A673 (cell line): ENCODE results near the gene CHID1. TPM values are rescaled to one million over a fixed set of nuclear protein-coding genes. Genes with fewer than 3 reads are reported as not detected.

Experiments used
- BruUV-seq: library from RNA; stranded (reverse); fragments of 400-500 nt; replicated peaks from 2 replicates; lab custom pipeline; 2021; lab: Mats Ljungman, UMichigan
- CTCF ChIA-PET: fragments of 300-600 bp; sonication (Branson Sonifier 250); formaldehyde crosslinking; loops from one replicate; lab custom pipeline; 2022; ENCODE audit warnings: antibody characterized with exemption; lab: Charles Lee
- POLR2A ChIA-PET: fragments of 300-600 bp; sonication (Branson Sonifier 250); formaldehyde crosslinking; loops from one replicate; lab custom pipeline; 2022; ENCODE audit warnings: antibody characterized with exemption; ENCODE audit not compliant: low non-redundant PET; lab: Charles Lee
- DNase-seq: peaks from one replicate; pipeline ENCODE4 v3.0.0-alpha.2; 2015; ENCODE audit warnings: low spot score
- H3K27ac ChIP-seq: fragments of 200-600 bp; sonication (generic); 2 replicates; pipeline ENCODE4 v1.5.1; 2016; ENCODE audit warnings: mixed run types, low read depth, mild to moderate bottlenecking, mixed read lengths, antibody characterized with exemption, low read length; ENCODE audit not compliant: poor library complexity, severe bottlenecking
- H3K27me3 ChIP-seq: fragments of 200-600 bp; sonication (generic); replicated peaks from 2 replicates; pipeline ENCODE4 v1.6.1; 2017; ENCODE audit warnings: mixed run types, low read depth, mild to moderate bottlenecking, mixed read lengths, antibody characterized with exemption, low read length; ENCODE audit not compliant: insufficient read depth, poor library complexity
- H3K36me3 ChIP-seq: fragments of 200-600 bp; sonication (generic); 2 replicates; pipeline ENCODE4 v1.6.1; 2016; ENCODE audit warnings: mixed run types, mild to moderate bottlenecking, mixed read lengths, antibody characterized with exemption, low read length; ENCODE audit not compliant: insufficient read depth, poor library complexity, severe bottlenecking
- H3K4me1 ChIP-seq: fragments of 200-600 bp; sonication (generic); 2 replicates; pipeline ENCODE4 v1.6.1; 2017; ENCODE audit warnings: mixed run types, mild to moderate bottlenecking, mixed read lengths, antibody characterized with exemption, low read length; ENCODE audit not compliant: insufficient read depth, poor library complexity, severe bottlenecking
- H3K4me3 ChIP-seq: fragments of 200-600 bp; sonication (generic); 2 replicates; pipeline ENCODE4 v1.5.1; 2016; ENCODE audit warnings: low read depth, mixed run types, mild to moderate bottlenecking, mixed read lengths, low read length; ENCODE audit not compliant: poor library complexity, severe bottlenecking
- H3K9me3 ChIP-seq: fragments of 200-600 bp; sonication (generic); 2 replicates; pipeline ENCODE4 v1.6.1; 2016; ENCODE audit warnings: mixed run types, low read depth, mild to moderate bottlenecking, mixed read lengths, antibody characterized with exemption, low read length; ENCODE audit not compliant: poor library complexity, severe bottlenecking
- EZH2 ChIP-seq: fragments of 200-600 bp; sonication (generic); IDR thresholded peaks from 2 replicates; pipeline ENCODE4 v1.6.1; 2017; ENCODE audit warnings: borderline replicate concordance, low read depth, mild to moderate bottlenecking, mixed read lengths, antibody characterized with exemption, low read length; ENCODE audit not compliant: poor library complexity, severe bottlenecking
- intact Hi-C: fragments of 100-400 bp; cut with micrococcal nuclease; formaldehyde crosslinking; loops from one replicate; pipeline ENCODE4 v1.10.0; 2022; ENCODE audit not compliant: unreplicated experiment
- total RNA-seq: library from RNA; stranded (reverse); gene quantifications from 2 replicates; pipeline ENCODE4 v1.2.3, GENCODE V29; 2021
- TF ChIP-seq, protein P1 (sequence below): fragments of 300-800, 200-600 bp; sonication (generic); conservative IDR thresholded peaks from 2 replicates; pipeline ENCODE4 v1.5.1; 2017; ENCODE audit warnings: low read depth, mild to moderate bottlenecking, antibody characterized with exemption, low read length, moderate library complexity, mixed read lengths

CHID1 gene
- total RNA-seq, 1 experiment from 2014 or later, result 105 TPM

GRCh38 chr11:880447-880846 lies 30.2 kb downstream of the CHID1 start:
- no peak overlapping the region for H3K4me3 ChIP-seq
- CTCF ChIA-PET, result no interaction called here
- POLR2A ChIA-PET, result no interaction called here
- H3K27ac ChIP-seq, result no peak overlapping the region
- no TSS peak for BruUV-seq
- DNase-seq, result no peak
- no peak for TF ChIP-seq EZH2
- TF ChIP-seq, protein P1, sequence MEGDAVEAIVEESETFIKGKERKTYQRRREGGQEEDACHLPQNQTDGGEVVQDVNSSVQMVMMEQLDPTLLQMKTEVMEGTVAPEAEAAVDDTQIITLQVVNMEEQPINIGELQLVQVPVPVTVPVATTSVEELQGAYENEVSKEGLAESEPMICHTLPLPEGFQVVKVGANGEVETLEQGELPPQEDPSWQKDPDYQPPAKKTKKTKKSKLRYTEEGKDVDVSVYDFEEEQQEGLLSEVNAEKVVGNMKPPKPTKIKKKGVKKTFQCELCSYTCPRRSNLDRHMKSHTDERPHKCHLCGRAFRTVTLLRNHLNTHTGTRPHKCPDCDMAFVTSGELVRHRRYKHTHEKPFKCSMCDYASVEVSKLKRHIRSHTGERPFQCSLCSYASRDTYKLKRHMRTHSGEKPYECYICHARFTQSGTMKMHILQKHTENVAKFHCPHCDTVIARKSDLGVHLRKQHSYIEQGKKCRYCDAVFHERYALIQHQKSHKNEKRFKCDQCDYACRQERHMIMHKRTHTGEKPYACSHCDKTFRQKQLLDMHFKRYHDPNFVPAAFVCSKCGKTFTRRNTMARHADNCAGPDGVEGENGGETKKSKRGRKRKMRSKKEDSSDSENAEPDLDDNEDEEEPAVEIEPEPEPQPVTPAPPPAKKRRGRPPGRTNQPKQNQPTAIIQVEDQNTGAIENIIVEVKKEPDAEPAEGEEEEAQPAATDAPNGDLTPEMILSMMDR, result no peak
- H3K4me1 ChIP-seq, result peaks cover 5% of the 10 kb centered on the region
- intact Hi-C loops, result no loop called here
- H3K36me3 ChIP-seq, result peaks cover 5% of the 10 kb centered on the region
- no peaks in the 10 kb centered on the region for H3K9me3 ChIP-seq
- H3K27me3 ChIP-seq, result no peaks in the 10 kb centered on the region

DNA sequence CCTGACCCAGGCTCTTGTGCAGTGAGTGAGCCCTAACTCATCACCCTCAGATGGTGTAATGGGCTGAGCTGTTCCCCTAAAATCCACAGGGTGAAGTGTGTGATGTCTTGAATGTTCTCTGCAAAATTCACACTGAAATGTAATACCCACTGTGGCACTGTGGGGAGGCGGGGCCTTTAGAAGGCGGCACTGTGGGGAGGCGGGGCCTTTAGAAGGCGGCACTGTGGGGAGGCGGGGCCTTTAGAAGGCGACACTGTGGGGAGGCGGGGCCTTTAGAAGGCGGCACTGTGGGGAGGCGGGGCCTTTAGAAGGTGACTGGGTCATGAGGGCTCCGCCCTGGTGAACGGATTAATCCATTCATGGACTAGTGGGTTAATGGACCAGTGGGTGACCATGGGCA lies 33.0 kb downstream of the CHID1 start:
- TF ChIP-seq, protein P1, result no peak
- TF ChIP-seq EZH2, result no peak
- CTCF ChIA-PET, result no interaction called here
- Histone ChIP-seq H3K36me3 (no peaks in the 10 kb centered on the region), H3K27me3 (no peaks in the 10 kb centered on the region), H3K4me3 (no peak overlapping the region), H3K4me1 (peaks cover 5% of the 10 kb centered on the region), H3K27ac (no peak overlapping the region), H3K9me3 (no peaks in the 10 kb centered on the region)
- POLR2A ChIA-PET, result no interaction called here
- intact Hi-C loops, result no loop called here
- no TSS peak for BruUV-seq
- peak; percentile 69 for DNase-seq

- no peaks in the 10 kb centered on the region for H3K36me3 ChIP-seq
- H3K9me3 ChIP-seq, result no peaks in the 10 kb centered on the region
- H3K4me3 ChIP-seq, result no peak overlapping the region
- intact Hi-C loops, result no loop called here
- POLR2A ChIA-PET, result no interaction called here
- peaks cover 5% of the 10 kb centered on the region for H3K4me1 ChIP-seq
- no peak for DNase-seq
- no TSS peak for BruUV-seq
- no peak overlapping the region for H3K27ac ChIP-seq
- H3K27me3 ChIP-seq, result no peaks in the 10 kb centered on the region
- CTCF ChIA-PET, result no interaction called here
- TF ChIP-seq, protein P1, result no peak
- no peak for TF ChIP-seq EZH2
Observed at GRCh38 chr11:876545-876944, 34.1 kb downstream of the CHID1 start.
